ENCODE data around the gene LRRC27.

Gene LRRC27

DNA sequence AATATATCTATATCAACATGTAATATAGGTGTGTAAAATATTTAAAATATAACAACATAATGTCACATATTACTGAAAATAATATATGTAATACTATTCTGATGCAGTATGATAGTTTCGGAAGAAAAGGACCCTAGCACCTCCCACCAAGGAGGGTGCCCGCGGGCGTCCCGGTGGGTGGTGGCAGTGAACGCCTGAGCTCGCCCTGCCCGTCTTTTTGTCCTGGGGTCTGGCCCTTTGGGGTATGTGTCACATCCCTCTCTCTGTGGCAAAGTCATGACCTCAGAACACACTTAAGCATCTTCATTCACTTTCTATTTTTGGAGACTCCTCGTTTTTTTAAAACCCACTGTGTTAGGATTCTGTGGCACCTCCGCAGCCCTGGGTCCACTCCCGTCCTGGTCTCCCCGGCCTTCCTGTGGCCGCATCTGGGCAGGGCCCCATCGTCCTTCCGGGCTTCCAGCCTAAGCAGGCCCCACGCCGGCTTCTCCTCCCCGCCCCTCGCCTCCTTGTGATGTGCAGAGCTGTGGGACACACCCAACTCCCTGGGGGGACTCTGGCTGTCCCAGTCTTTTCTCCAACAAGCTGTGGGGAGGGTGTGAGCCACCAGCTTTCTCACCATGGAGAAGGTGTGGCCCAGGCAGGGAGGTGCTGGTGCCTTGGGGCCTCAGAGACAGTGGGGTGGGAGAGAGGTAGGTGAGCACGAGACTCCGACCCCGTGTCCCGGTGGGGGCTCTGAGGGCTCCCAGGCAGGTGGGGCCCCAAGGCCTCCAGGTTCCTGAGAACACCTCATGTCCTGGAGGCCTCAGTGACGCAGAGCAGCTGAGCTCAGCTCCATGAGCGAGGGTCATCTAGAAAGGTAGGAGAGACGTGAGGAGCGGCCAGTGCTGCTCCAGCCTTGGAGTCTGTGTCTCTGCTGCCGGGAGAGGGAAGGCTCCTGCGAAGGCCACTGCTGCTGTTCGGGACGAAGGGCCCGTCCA is 81.5 kb downstream of the LRRC27 start:
- peaks cover 7% of the 10 kb centered on the region for H3K4me1 Mint-ChIP-seq (ENCODE audit: low read depth)
- peaks cover 5% of the 10 kb centered on the region for H3K36me3 Mint-ChIP-seq
- no peak overlapping the region for H3K4me3 Mint-ChIP-seq
- no peak overlapping the region for H3K27ac Mint-ChIP-seq
- H3K27me3 Mint-ChIP-seq = no peaks in the 10 kb centered on the region
- no peaks in the 10 kb centered on the region for H3K9me3 Mint-ChIP-seq (ENCODE audit: low read depth)

DNA sequence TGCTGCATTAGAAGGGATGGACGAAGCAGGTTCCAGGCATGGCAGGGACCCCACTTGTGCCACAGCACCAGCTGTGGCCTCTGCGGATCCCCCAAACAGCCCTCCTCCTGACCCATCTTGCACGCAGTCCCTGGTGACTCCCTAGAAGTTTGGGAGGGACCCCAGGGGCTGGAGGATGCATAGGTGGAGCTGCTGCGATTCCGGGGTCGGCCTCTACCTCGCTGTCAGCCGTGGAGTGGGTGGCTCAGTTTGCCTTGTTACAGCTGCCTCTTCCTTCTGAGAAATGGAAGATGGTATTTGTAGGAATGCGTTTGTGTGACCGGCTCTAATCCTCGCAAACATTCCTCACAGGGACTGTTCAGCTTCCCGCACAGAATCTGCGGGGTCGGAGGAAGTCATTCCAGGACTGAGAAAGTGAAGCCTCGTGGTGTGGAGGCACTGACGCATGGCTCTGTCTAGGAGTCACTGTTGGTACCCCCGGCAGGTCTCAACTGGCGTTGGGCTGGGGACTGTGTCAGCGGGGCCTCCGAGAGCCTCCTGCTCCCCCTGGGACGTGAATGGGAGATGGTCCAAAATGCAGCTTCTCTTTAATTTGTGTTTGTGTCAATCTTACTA is 82.5 kb downstream of the LRRC27 start:
- Mint-ChIP-seq H3K27ac (no peak overlapping the region), H3K4me3 (no peak overlapping the region), H3K27me3 (no peaks in the 10 kb centered on the region), H3K4me1 (ENCODE audit: low read depth) (peaks cover 7% of the 10 kb centered on the region), H3K36me3 (peaks cover 5% of the 10 kb centered on the region), H3K9me3 (ENCODE audit: low read depth) (no peaks in the 10 kb centered on the region)

DNA sequence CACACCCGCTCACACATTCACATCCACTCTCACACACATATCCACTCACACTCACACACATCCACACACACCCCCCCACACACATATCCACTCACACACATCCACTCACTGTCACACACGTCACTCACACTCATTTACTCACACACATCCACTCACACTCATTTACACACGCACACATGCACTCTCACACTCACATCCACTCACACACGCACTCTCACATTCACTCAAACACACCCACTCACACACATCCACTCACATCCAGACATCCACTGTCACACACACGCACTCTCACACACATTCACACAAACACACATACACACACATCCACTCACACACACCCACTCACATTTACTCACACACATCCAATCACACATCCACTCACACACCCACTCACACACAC is 83.3 kb downstream of the LRRC27 start:
- H3K4me1 Mint-ChIP-seq (ENCODE audit: low read depth) = peaks cover 6% of the 10 kb centered on the region
- H3K9me3 Mint-ChIP-seq (ENCODE audit: low read depth) = no peaks in the 10 kb centered on the region
- peaks cover 5% of the 10 kb centered on the region for H3K36me3 Mint-ChIP-seq
- no peaks in the 10 kb centered on the region for H3K27me3 Mint-ChIP-seq
- H3K4me3 Mint-ChIP-seq = no peak overlapping the region
- no peak overlapping the region for H3K27ac Mint-ChIP-seq

DNA sequence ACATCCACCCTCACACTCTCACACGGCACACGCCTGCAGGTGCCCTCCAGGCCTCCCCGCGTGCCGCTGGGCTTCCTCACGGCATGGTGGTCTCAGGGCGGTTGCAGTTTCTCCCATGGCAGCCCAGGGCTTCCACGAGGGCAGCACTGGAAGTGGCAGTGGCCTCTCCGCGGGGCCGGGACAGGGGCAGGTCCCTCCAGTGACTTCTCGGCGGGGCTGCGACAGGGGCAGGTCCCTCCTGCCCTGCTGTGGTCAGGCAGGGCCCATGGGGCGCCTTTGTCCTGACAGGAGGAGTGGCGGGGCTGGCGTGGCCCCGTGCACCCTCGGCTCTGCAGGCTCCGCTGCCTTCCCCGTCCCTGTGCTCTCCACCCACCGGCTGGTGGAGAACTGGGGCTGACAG is 84.0 kb downstream of the LRRC27 start:
- H3K27ac Mint-ChIP-seq = no peak overlapping the region
- no peaks in the 10 kb centered on the region for H3K9me3 Mint-ChIP-seq (ENCODE audit: low read depth)
- peaks cover 5% of the 10 kb centered on the region for H3K36me3 Mint-ChIP-seq
- H3K4me1 Mint-ChIP-seq (ENCODE audit: low read depth) = peaks cover 7% of the 10 kb centered on the region
- no peak overlapping the region for H3K4me3 Mint-ChIP-seq
- H3K27me3 Mint-ChIP-seq = no peaks in the 10 kb centered on the region

GRCh38 chr10:132416566-132417256 is 84.7 kb downstream of the LRRC27 start:
- peaks cover 9% of the 10 kb centered on the region for H3K4me1 Mint-ChIP-seq (ENCODE audit: low read depth)

DNA sequence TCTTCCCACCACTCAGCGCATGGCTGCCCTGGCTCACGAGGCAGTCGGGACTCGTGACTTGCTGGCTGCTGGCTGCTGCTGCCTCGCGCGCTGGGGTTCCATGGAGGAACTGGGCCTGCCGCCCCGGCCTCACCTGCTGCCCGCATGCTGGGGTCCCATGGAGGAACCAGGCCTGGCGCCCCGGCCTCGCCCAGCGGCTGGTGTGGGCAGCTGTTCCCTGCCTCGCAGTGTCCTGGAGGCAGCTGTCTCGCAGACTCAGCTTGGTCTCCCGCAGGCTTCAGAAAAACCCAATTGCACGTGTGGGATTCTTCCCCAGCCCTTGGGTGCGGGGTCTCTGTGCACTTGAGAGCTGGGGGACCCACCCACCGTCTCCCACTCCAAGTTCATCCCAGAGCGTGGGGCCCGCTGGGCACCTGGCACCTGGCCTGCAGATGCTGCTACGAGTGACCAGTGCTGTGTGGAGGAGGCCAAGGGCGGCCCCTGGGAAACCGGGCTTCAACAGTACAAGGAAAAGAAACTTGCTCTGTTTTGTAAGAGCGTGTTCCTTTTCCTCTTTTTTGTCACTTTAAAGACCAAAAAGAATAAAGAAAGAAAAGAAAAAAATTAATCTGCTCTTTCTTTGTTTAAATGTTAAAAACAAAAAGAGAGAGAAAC is 85.4 kb downstream of the LRRC27 start:
- peaks cover 5% of the 10 kb centered on the region for H3K36me3 Mint-ChIP-seq
- no peak overlapping the region for H3K27ac Mint-ChIP-seq
- H3K4me1 Mint-ChIP-seq (ENCODE audit: low read depth) = peaks cover 11% of the 10 kb centered on the region
- H3K27me3 Mint-ChIP-seq = no peaks in the 10 kb centered on the region
- H3K4me3 Mint-ChIP-seq = no peak overlapping the region
- H3K9me3 Mint-ChIP-seq (ENCODE audit: low read depth) = no peaks in the 10 kb centered on the region

More at GRCh38 chr10:132416566-132417256, 84.7 kb downstream of the LRRC27 start:
- H3K36me3 Mint-ChIP-seq = peaks cover 5% of the 10 kb centered on the region
- no peaks in the 10 kb centered on the region for H3K27me3 Mint-ChIP-seq
- no peak overlapping the region for H3K4me3 Mint-ChIP-seq
- H3K27ac Mint-ChIP-seq = no peak overlapping the region
- no peaks in the 10 kb centered on the region for H3K9me3 Mint-ChIP-seq (ENCODE audit: low read depth)

GRCh38 chr10:132417957-132418441 is 86.0 kb downstream of the LRRC27 start:
- H3K9me3 Mint-ChIP-seq (ENCODE audit: low read depth) = no peaks in the 10 kb centered on the region
- no peaks in the 10 kb centered on the region for H3K27me3 Mint-ChIP-seq
- H3K4me3 Mint-ChIP-seq = no peak overlapping the region
- peaks cover 17% of the 10 kb centered on the region for H3K4me1 Mint-ChIP-seq (ENCODE audit: low read depth)
- no peak overlapping the region for H3K27ac Mint-ChIP-seq
- H3K36me3 Mint-ChIP-seq = peaks cover 5% of the 10 kb centered on the region

DNA sequence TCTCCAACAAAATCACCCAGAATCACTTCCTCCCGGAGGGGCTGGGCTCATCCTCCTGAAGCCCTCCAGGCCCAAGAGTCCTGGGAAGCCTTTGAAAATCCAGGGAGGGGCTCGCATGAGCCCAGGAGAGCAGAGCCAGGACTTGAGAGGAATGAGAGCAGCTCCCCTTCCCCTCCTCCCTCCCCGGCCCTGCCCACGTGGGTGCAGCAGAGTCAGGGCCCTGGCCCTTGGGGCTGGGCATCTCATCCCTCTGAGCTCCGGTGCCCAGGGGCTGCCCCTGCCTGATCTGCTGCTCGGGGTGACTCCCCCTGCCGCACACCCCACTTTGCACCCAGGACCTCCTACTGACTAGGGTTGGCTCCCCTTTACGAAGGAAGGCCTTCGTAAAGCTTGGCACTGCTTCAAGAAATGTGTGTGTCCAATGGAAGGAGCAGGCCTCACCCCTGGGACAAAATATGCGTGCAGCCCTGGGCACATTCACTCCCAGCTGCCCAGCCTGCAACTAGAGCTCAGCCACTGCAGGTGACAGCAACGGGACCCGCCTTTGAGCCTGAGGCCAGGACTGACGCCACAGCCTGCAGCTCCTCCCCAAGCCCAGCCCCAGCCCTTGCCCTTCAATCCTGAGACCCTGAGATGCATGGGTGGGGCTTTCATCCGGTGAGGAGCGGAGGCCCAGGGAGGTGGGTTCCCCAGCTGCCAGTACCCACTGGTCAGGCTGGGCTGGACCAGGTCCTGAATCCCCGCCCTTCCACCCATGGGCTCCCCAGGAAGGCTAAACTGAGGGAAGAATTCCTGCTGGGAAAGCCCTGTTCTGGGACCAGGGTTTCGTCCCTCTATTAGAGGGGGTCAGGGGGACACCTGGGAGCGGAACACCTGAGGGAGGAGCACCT is 86.8 kb downstream of the LRRC27 start:
- no peaks in the 10 kb centered on the region for H3K9me3 Mint-ChIP-seq (ENCODE audit: low read depth)
- H3K4me1 Mint-ChIP-seq (ENCODE audit: low read depth) = peaks cover 25% of the 10 kb centered on the region
- H3K27ac Mint-ChIP-seq = no peak overlapping the region

DNA sequence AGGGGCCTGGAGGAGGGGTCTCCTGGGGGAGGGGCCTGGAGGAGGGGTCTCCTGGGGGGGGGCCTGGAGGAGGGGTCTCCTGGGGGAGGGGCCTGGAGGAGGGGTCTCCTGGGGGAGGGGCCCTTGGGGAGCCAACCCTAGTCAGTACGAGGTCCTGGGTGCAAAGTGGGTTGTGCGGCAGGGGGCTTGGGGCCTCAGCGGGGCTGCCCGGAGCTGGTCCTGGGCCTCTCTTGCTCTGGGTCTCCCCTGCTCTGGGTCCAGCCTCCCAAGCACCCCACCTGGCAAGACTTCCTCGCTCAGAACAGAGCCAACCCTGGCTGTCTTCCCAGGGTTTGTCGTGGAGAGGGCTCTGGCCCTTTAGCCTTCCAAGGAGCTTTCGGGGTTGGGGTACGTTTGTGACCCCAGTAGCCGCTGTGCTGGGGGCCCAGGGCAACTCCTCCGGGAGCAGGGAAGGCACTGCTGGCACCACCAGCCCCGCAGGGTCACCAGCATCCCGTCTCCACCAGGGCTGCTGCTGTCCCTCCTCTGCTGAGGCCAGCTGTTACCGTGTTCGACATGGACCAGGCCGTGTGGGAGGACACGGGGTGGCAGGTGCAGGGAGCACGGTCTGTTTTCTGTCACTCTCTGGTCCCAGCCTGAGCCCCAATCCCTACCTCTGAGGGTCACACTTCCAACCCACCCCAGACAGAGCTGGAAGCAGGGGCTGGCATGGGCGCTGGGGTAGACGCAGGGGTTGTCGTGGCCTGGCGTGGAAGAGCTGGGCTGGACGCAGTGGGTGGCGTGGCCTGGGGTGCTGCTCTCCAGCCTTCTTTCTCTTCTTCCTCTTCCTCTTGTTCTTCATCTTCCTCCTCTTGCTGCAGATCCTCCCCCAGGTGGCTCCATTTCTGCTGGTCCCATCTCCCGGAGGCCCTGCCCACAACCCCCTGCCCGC is 87.8 kb downstream of the LRRC27 start:
- H3K4me3 Mint-ChIP-seq = no peak overlapping the region
- H3K4me1 Mint-ChIP-seq (ENCODE audit: low read depth) = peaks cover 25% of the 10 kb centered on the region
- no peak overlapping the region for H3K27ac Mint-ChIP-seq
- no peaks in the 10 kb centered on the region for H3K9me3 Mint-ChIP-seq (ENCODE audit: low read depth)
- H3K36me3 Mint-ChIP-seq = peaks cover 5% of the 10 kb centered on the region
- H3K27me3 Mint-ChIP-seq = no peaks in the 10 kb centered on the region

More for the DNA sequence above, 86.8 kb downstream of the LRRC27 start:
- Mint-ChIP-seq H3K36me3 (peaks cover 5% of the 10 kb centered on the region), H3K27me3 (no peaks in the 10 kb centered on the region), H3K4me3 (no peak overlapping the region)

GRCh38 chr10:132420469-132420980 is 88.5 kb downstream of the LRRC27 start:
- H3K36me3 Mint-ChIP-seq = peaks cover 1% of the 10 kb centered on the region
- no peak overlapping the region for H3K27ac Mint-ChIP-seq
- no peak overlapping the region for H3K4me3 Mint-ChIP-seq
- no peaks in the 10 kb centered on the region for H3K27me3 Mint-ChIP-seq
- H3K4me1 Mint-ChIP-seq (ENCODE audit: low read depth) = peaks cover 21% of the 10 kb centered on the region
- H3K9me3 Mint-ChIP-seq (ENCODE audit: low read depth) = no peaks in the 10 kb centered on the region

GRCh38 chr10:132420981-132421846 is 89.2 kb downstream of the LRRC27 start:
- H3K9me3 Mint-ChIP-seq (ENCODE audit: low read depth) = no peaks in the 10 kb centered on the region
- H3K4me1 Mint-ChIP-seq (ENCODE audit: low read depth) = peaks cover 21% of the 10 kb centered on the region
- H3K36me3 Mint-ChIP-seq = no peaks in the 10 kb centered on the region
- no peak overlapping the region for H3K27ac Mint-ChIP-seq
- H3K27me3 Mint-ChIP-seq = no peaks in the 10 kb centered on the region
- H3K4me3 Mint-ChIP-seq = no peak overlapping the region

All from activated naive CD8-positive, alpha-beta T cell (primary cell).